Right atrium auricular region (tissue), 2 donors: ENCODE data around the gene CNTNAP2. TPM values are rescaled to one million over a fixed set of nuclear protein-coding genes. Genes with fewer than 3 reads are reported as not detected.

Experiments used
- DNase-seq: peaks from one replicate; pipeline ENCODE4 v3.0.0-alpha.2; 2019; ENCODE audit warnings: low spot score
- H3K27ac ChIP-seq, 2 donors: fragments of 200-600 bp; sonication (generic); 1 replicate in 1 of 2; 2 replicates in 1 of 2; pipeline ENCODE4 v1.5.1; 2016 to 2019
- H3K27me3 ChIP-seq, 2 donors: fragments of 200-600 bp; sonication (generic); one replicate each; pipeline versions ENCODE4 v1.5.1 to v1.6.0; 2017 to 2019
- H3K36me3 ChIP-seq: fragments of 200-600 bp; sonication (generic); one replicate; pipeline ENCODE4 v1.5.1; 2016
- H3K4me1 ChIP-seq, 2 donors: fragments of 200-600 bp; sonication (generic); one replicate each; pipeline versions ENCODE4 v1.5.1 to v1.6.0; 2017 to 2019
- H3K4me3 ChIP-seq, 2 donors: fragments of 200-600 bp; sonication (generic); 1 replicate in 1 of 2; 2 replicates in 1 of 2; pipeline ENCODE4 v1.5.1; 2017 to 2019; ENCODE audit warnings: mild to moderate bottlenecking in 1 of 2, moderate library complexity in 1 of 2
- H3K9me3 ChIP-seq, 2 donors: fragments of 200-600 bp; sonication (generic); one replicate each; pipeline ENCODE4 v1.5.1; 2019
- total RNA-seq, 2 donors: library from RNA; depleted of rRNA; stranded (reverse); fragments of >200 nt; gene quantifications; one replicate each; pipeline ENCODE4 v1.1.0, GENCODE V29; 2016
- TF ChIP-seq, protein P1 (sequence below), 2 donors: fragments of 200-600 bp; sonication (generic); IDR thresholded peaks; one replicate each; pipeline ENCODE4 v1.5.1; 2019; ENCODE audit warnings: antibody characterized with exemption in 2 of 2

Gene CNTNAP2
- total RNA-seq, 2 donors from 2014 or later: 1.1 to 1.7 TPM

DNA sequence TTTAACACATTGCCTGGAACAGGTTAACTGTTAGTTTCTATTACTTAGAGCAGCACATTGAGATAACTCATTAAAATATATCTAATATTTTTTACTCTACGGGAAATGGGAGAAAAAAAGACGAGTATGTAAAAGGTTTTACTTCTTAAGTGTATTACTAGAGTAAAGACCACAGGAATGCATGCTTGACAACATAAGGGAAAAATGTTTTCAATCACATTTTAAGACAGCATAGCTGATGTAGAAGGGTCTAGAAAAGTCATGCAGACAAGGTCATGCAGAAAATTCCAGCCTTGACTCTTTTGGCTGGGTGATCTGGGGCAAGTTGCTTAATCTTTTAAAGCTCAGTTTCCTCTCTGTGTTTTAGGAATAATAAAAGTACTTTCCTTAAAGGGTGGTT, 806.2 kb downstream of the CNTNAP2 start:
- Histone ChIP-seq H3K27ac (no peak overlapping the region), H3K27me3 (no peaks in the 10 kb centered on the region), H3K4me1 (no peaks in the 10 kb centered on the region), H3K36me3 (no peaks in the 10 kb centered on the region), H3K4me3 (no peak overlapping the region), H3K9me3 (no peaks in the 10 kb centered on the region)
- TF ChIP-seq, protein P1, sequence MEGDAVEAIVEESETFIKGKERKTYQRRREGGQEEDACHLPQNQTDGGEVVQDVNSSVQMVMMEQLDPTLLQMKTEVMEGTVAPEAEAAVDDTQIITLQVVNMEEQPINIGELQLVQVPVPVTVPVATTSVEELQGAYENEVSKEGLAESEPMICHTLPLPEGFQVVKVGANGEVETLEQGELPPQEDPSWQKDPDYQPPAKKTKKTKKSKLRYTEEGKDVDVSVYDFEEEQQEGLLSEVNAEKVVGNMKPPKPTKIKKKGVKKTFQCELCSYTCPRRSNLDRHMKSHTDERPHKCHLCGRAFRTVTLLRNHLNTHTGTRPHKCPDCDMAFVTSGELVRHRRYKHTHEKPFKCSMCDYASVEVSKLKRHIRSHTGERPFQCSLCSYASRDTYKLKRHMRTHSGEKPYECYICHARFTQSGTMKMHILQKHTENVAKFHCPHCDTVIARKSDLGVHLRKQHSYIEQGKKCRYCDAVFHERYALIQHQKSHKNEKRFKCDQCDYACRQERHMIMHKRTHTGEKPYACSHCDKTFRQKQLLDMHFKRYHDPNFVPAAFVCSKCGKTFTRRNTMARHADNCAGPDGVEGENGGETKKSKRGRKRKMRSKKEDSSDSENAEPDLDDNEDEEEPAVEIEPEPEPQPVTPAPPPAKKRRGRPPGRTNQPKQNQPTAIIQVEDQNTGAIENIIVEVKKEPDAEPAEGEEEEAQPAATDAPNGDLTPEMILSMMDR (IDR thresholded peaks at IDR 0.05): no peak
- DNase-seq: no peak

DNA sequence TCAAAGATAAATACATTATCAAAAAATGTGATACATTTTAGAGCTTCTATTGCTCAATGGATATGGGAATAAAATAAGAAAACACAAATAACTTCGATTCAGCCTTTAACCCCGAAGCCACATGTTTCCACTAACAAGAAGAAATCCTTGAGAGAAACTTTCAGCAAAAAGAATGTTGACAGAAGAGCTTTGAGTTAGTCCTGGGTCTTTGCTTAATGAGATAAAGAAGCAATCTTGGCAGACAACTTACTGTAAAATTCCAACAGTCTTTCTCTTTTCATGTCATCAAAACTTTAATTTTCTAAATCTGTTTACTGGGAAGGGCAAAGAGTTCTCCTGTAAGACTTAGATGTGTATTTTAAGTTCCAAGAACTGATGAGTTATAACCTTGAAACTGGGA, 810.2 kb downstream of the CNTNAP2 start:
- Histone ChIP-seq H3K4me1 (no peaks in the 10 kb centered on the region), H3K36me3 (no peaks in the 10 kb centered on the region), H3K27ac (no peak overlapping the region), H3K4me3 (no peak overlapping the region), H3K27me3 (no peaks in the 10 kb centered on the region), H3K9me3 (no peaks in the 10 kb centered on the region)
- DNase-seq: no peak
- TF ChIP-seq, protein P1 (IDR thresholded peaks at IDR 0.05): no peak

DNA sequence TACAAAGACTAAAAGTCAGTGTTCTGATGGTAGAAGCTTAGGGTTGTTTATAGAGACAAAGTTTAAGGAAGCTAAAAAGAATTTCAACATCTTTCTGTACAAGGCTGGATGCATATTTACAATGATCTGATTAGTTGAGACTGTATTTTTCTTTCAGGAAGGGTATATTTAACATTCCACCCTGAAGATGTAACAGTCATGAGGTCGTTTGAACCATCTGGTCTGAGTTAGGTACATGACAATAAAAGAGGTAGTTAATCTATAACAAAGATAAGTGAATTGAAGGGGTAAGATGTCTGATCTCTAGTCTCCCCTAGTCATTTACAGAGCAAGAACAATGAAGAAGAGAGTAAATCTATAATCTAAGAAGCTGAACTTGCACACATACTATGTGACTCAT, 821.2 kb downstream of the CNTNAP2 start:
- peaks cover 0 to 7% of the 10 kb centered on the region in 2 donors for H3K9me3 ChIP-seq
- H3K4me1 ChIP-seq: no peaks in the 10 kb centered on the region
- H3K4me3 ChIP-seq: no peak overlapping the region
- no peak for DNase-seq
- no peak overlapping the region for H3K27ac ChIP-seq
- TF ChIP-seq, protein P1 (IDR thresholded peaks at IDR 0.05): no peak
- no peaks in the 10 kb centered on the region for H3K27me3 ChIP-seq
- no peaks in the 10 kb centered on the region for H3K36me3 ChIP-seq

DNA sequence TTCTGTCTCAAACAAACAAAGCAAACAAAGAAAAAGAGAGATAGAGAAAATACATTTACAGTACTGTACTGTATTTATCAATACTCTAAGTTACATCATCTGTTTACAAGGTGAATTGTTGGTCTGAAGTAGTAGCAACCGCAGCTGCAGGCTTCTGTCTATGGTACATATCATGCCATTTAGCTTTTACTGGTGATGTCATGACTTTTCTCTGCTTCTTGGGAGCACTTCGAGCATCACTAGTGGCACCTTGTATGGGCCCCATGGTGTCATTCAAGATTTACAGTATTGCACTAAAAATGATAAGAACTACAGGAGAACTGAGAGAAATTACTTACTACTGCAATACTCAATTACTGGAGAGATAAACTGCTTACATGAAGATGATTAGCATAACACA, 826.9 kb downstream of the CNTNAP2 start:
- TF ChIP-seq, protein P1 (IDR thresholded peaks at IDR 0.05): no peak
- Histone ChIP-seq H3K27ac (no peak overlapping the region), H3K4me3 (no peak overlapping the region), H3K4me1 (no peaks in the 10 kb centered on the region), H3K9me3 (peaks cover 0 to 7% of the 10 kb centered on the region in 2 donors), H3K27me3 (no peaks in the 10 kb centered on the region), H3K36me3 (no peaks in the 10 kb centered on the region)
- no peak for DNase-seq

DNA sequence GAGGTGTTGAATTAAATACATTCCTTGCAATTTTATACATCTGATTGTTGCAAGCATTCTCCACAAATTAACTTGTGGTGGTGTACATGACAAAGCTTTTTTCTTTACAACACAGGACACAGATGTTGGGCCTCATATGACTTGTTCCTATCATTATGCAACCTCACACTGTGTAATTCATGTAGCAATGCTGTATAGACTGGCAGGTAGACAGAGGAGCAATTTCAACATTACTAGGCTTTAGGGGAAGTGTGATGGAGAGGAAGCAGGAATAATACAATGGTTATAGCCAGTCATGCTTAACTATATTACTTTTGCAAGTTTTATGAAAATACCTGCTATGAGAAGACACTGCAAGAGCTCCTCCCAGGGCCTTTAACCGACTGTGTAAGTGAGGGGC, 832.1 kb downstream of the CNTNAP2 start:
- Histone ChIP-seq H3K4me3 (no peak overlapping the region), H3K27ac (no peak overlapping the region), H3K4me1 (no peaks in the 10 kb centered on the region), H3K27me3 (no peaks in the 10 kb centered on the region), H3K9me3 (no peaks in the 10 kb centered on the region), H3K36me3 (no peaks in the 10 kb centered on the region)
- no peak for DNase-seq
- TF ChIP-seq, protein P1 (IDR thresholded peaks at IDR 0.05): no peak

DNA sequence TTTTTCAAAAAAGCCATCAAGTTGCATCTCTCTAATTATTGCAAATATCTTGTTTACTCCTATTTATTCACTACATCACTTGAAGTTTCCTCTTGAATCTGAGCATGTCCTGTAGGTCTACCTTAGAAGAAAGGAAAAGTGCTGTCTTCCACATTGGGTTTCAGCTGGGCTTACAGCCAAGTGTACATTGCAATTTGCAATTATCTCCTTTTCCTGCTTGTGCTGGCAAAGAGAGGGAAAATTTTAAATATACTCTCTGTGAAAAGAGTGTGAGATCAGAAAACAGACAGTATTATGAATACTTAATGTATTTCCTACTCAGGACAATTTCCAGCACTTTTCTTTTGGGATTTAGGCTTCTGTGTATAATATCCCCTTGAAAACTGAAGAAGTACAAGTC, 839.7 kb downstream of the CNTNAP2 start:
- DNase-seq: no peak
- Histone ChIP-seq H3K27me3 (no peaks in the 10 kb centered on the region), H3K27ac (no peak overlapping the region), H3K36me3 (no peaks in the 10 kb centered on the region), H3K4me3 (no peak overlapping the region), H3K4me1 (no peaks in the 10 kb centered on the region), H3K9me3 (no peaks in the 10 kb centered on the region)
- TF ChIP-seq, protein P1 (IDR thresholded peaks at IDR 0.05): no peak
